ENCODE results near the gene RAP2C.

DNA sequence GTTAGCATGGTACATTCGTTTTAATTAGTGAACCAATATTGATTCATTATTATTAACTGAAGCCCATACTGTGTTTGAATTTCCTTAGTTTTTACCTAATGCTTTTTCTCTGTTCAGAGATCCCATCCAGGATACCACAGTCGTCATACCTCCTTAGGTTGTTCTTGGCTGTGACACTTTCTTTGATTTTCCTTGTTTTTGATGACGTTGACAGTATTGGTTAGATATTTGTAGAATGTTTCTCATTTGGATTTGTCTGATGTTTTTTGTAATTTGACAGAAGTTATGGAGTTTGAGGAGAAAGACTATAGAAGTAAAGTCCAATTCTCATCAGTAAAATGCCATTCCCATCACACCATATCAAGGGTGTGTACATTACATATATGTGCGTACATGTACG lies 16.2 kb upstream of the RAP2C start:
- TF ChIP-seq, protein P1, sequence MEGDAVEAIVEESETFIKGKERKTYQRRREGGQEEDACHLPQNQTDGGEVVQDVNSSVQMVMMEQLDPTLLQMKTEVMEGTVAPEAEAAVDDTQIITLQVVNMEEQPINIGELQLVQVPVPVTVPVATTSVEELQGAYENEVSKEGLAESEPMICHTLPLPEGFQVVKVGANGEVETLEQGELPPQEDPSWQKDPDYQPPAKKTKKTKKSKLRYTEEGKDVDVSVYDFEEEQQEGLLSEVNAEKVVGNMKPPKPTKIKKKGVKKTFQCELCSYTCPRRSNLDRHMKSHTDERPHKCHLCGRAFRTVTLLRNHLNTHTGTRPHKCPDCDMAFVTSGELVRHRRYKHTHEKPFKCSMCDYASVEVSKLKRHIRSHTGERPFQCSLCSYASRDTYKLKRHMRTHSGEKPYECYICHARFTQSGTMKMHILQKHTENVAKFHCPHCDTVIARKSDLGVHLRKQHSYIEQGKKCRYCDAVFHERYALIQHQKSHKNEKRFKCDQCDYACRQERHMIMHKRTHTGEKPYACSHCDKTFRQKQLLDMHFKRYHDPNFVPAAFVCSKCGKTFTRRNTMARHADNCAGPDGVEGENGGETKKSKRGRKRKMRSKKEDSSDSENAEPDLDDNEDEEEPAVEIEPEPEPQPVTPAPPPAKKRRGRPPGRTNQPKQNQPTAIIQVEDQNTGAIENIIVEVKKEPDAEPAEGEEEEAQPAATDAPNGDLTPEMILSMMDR (IDR thresholded peaks at IDR 0.05; ENCODE audit: low read depth, low read length, poor library complexity, severe bottlenecking) = no peak
- no peak for TF ChIP-seq EZH2phosphoT487 (IDR thresholded peaks at IDR 0.05; ENCODE audit: borderline replicate concordance, low read length)

Data from DOHH2 (cell line).